OCI-M1 (cell line): ENCODE results near the gene EFEMP1.

Experiments used
- DNase-seq: peaks from one replicate; lab custom pipeline; 2025; lab: John Stamatoyannopoulos, UW

EFEMP1 gene

DNA sequence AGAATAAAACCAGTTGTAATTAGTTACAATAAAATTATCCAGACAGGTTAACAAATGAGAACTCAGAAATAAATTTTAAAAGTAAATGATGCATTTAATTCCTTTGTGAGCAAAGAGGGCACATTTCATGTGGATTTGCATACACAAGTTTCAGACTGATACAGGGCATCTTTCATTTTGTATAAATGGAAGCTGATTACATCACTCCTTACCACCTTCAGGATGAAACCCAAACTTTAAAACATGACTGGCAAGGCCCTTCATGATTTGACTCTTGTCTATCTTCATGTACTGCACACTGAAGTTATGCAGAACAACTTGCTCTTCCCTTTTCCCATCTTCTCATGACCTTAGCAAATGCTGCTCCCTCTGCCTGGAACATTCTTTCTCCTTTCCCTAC lies 26.9 kb downstream of the EFEMP1 start:
- DNase-seq = no peak

GRCh38 chr2:55894720-55895119 lies 28.9 kb downstream of the EFEMP1 start:
- no peak for DNase-seq

DNA sequence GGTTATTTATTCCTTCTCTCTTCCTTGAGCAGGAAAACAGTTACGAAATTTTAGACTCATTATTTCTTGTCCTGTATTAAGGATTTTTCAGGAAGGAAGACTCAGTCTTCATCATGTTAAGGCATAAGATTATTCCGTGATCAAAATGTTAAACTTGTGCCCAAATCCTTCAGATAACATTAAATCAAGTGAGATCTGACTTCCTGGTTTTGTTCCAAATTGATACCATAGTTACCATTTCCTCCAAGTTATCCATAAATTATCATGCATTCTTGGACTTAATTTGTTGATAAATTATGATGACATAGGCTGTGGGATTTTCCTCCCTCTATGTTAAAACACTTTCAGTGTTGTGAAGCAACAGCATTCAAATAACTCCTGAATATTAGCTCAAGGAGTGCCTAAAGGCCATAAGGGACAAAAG lies 31.9 kb downstream of the EFEMP1 start:
- no peak for DNase-seq

DNA sequence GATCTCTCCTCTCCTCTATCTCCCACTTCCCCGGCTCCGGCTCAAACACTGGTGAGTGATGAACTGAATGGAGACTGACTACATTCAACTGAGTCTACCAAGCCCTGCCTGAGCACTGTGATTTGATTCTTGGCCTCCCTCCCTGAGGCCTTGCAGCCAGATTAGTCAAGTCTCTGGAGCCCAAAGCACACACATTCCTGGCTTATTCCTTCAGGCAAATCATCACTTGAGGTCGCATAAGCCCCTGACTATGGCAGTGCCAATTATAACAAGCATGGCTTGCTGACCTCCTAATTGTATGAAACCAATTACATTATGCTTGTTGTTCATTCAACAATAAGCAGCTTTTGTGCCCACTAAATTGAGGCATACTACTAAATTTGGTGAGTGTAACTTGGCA lies 34.6 kb downstream of the EFEMP1 start:
- DNase-seq = no peak

DNA sequence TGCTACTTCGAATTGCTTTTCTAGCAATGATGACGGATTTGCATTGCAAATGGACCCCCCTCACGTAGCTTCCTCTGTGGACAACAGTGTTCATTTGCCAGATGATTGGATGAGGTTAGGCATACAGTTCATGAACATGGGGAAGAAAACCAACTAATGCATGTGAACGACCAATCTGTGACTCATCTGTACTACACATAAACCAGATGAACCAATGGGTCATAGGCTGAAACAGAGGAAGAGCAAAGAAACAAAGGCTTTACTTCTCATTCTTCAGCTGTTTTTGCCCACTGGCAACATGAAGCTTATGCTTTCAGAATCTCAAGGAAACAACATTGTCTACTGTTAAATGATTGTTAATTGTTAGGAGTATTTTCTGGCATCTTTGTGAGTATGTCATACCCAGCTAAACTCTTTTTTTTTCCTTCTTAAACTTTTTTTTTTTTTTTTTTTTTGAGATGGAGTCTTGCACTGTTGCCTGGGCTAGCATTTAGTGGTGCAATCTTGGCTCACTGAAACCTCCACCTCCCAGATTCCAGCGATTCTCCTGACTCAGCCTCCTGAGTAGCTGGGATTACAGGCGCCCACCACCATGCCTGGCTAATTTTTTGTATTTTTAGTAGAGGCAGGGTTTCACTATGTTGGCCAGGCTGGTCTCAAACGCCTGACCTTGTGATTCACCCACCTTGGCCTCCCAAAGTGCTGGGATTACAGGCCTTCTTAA lies 35.5 kb downstream of the EFEMP1 start:
- DNase-seq = no peak

GRCh38 chr2:55887351-55887750 lies 36.2 kb downstream of the EFEMP1 start:
- no peak for DNase-seq

- no peak for DNase-seq
Observed at GRCh38 chr2:55885944-55886281, 37.7 kb downstream of the EFEMP1 start.

- peak; percentile 87 for DNase-seq
Observed at GRCh38 chr2:55885127-55885943, 38.2 kb downstream of the EFEMP1 start.

DNA sequence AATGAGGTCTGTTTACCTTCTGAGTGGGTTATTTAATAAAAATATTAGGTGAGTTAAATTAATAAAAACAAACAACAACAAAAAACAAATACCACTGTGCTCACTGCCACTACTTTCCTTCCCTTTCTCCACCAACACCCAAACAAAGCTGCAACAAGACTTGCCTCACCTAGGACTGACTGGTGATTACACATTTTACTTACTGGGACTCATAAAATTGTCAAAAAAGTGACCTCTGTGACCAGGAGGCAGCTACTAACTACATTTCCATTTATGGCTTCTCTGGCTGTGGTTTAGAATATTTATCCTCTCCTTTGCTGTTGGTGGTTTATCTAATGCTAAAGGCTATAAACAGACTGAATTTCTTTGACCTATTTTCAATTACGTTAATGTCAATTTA lies 39.8 kb downstream of the EFEMP1 start:
- DNase-seq = no peak

DNA sequence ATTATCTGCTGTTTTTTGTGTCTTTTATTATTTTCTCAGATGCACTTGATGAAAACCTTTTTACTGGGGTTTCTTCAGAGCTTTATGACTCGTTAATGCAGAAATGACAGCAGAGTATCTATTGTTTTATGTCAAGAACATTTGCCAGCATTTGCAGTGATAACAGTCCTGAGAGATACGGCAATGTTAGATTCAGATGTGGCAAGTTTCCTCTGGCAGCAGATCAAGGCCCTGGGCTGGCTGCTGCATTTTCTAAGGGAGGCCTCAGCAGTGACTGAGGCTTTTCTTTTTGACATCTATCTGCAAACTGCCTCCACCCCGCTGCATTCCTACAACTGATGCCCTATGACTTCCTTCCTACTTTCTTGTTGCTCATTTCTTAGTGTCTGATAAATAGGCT lies 40.2 kb downstream of the EFEMP1 start:
- peak; percentile 2 for DNase-seq

- DNase-seq = no peak
Observed at GRCh38 chr2:55882954-55883353, 40.6 kb downstream of the EFEMP1 start.

DNA sequence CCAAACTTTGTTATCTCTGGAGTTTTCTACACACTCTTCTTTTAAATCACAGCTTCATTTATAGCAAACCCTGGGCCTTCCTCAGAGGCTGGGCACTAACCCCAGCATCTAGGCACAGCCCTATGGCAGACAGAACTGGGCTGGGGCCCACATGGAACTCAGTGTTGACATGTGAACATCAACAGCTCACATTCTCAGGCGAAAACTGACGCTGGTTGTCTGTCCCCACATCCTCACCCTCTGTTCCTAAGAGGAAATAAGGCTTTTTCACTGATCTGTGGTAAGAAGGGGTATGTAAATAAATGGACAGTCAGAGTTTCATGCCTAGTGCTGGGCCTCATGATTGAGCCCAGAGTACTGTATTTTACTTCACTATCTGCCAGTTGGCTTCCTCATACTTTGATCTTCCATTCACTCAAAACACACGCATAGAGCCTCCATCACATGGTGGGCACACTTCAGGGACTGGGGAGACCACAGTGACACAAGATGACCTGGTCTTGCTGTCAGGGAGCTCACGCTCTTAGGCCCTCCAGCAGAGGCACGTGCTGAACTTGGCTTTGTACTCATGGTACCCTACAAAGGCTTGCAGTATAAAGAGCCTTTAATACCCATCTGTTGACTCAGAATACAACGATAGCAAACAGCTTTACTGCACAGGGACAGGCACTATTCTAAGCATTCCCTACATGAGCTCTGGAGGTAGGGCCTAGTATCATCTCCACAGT lies 43.0 kb downstream of the EFEMP1 start:
- DNase-seq = no peak

- DNase-seq = no peak
Observed at GRCh38 chr2:55879976-55880375, 43.6 kb downstream of the EFEMP1 start.

- DNase-seq = no peak
Observed at GRCh38 chr2:55877087-55877436, 46.5 kb downstream of the EFEMP1 start.

- no peak for DNase-seq
Observed at GRCh38 chr2:55876429-55877086, 47.0 kb downstream of the EFEMP1 start.

- DNase-seq = no peak
Observed at GRCh38 chr2:55875434-55876135, 48.0 kb downstream of the EFEMP1 start.

DNA sequence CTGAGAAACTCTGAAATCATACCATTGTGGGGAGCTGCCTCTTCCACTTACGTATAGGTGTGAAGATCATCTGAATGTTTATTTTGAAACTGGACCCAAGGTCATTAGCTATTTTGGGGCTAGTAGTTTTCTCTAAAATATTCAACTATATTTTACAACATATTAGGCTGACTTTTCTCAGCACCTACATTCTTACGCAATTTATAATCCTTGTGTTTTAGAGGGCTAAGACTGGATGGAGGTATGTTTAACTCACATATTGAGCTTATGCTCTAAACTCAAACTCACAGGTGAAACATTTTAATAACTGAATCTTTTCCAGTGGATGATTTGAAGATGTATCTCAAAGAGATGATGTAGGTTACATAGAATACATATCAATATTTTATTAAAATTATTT lies 49.2 kb downstream of the EFEMP1 start:
- DNase-seq = no peak

DNA sequence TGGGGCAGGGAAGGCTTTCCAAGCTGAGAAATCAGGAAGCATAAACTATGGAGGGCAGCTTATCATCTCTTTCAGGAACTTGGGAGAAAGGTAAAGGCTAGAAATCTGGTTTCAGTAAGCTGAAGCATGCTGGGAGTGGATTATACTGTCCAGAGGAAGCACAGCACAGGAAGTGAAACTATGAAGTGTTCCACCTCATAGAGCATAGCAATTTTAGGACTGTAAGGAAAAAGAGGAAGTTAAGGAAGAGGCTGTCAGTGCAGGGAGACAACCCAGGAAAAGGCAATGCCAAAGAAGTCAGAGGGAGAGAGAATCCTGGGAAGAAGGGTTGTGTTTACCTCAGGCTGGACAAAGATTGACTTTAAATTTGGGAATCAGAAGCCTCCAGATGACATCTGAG lies 51.9 kb downstream of the EFEMP1 start:
- peak; percentile 40 for DNase-seq

- DNase-seq = no peak
Observed at GRCh38 chr2:55869637-55870325, 53.8 kb downstream of the EFEMP1 start.

DNA sequence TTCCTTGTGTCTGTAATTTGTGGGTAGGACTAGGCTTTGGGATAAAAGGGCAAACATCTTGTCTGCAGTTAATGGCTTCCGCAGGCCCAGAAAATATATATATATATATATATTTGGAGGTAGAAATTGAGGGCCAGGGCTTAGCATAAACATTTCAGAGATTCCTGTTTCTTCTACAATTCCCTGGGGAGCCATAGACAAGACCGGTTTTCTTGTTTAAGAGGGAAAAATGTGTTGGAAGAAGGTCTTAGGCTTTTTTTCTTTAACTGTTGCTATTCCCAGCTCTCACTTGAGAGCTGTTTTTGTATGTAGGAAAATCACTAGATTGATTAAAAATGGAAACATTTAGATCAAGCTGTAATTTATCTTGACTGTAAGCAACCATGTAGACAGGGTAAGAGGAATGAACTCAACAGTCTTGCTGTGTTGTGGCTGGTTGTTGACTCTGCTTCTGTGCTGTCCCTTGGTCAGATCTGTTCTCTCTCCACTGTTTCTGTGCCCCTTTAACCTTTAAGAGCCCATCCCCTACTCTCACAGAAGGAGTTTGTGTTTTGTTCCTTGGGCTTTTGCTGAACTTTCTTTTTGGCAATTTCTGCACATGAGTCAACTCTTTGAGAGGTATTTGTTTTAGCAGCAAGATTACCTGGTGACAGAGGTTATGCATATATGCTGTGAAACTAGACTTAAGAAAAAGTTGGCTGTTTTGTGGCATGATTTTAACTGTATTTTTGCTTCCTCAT lies 58.3 kb downstream of the EFEMP1 start:
- DNase-seq = no peak
